ENCODE data around the gene MTHFD1L. TPM values are rescaled to one million over a fixed set of nuclear protein-coding genes. Genes with fewer than 3 reads are reported as not detected.
"Not testable (repeated sequence)": the region's sequence is repeated elsewhere in the genome, so short reads cannot be mapped to it uniquely, and the experiment has no call there.

The MTHFD1L gene
- total RNA-seq, result 100 to 1,000 TPM; 155 to 158 TPM

DNA sequence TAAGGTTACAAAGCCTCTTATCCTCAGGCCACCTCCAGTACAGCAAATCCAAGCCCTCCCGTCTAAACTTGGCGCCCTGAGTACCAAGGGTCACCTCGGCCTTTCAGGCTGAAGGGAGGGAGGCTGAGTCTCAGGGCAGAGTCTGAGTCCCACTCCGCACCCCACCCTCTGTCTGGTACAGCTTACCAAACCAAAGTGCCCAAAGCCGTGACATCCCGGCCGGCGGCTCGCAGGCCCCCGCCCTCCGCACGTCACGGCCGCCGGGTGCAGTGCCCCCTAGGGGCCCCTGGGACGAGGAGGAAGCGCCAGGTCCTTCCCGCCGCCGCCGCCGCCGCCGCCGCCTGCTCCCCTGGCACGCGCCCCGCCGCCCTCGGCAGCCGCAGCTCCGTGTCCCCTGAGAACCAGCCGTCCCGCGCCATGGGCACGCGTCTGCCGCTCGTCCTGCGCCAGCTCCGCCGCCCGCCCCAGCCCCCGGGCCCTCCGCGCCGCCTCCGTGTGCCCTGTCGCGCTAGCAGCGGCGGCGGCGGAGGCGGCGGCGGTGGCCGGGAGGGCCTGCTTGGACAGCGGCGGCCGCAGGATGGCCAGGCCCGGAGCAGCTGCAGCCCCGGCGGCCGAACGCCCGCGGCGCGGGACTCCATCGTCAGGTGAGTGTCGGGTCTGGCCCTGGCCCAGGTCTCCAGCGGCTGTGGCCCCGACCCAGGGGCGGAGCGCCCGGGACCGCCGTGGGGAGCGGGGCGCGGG is at the start of gene MTHFD1L:
TSS of gene MTHFD1L (plus strand) at position 297 of the 741 bp plus-strand sequence. CDS start at position 418, 121 bp downstream.
- intact Hi-C loops (cut with micrococcal nuclease), result no loop called here
- POLR2A ChIA-PET, result interaction anchor here (0.6 to 1.7 kb wide), 8 partner anchors 9 to 1036 kb away, joined by 3 to 5 read pairs (median 3); no protein-coding TSS in a partner anchor
- H3K27me3 Mint-ChIP-seq, result peaks cover 17% of the 10 kb centered on the region
- ATAC-seq (peak; percentile 81), DNase-seq (peak; percentile 81)
- peak within 1 kb of the TSS; percentile 94 for H3K27ac Mint-ChIP-seq
- H3K36me3 Mint-ChIP-seq (ENCODE audit: low read depth), result peaks cover 16% of the 10 kb centered on the region
- CTCF ChIA-PET, result interaction anchor here (0.7 to 2.6 kb wide), 7 partner anchors 10 to 469 kb away, joined by 3 to 16 read pairs (median 3); no protein-coding TSS in a partner anchor
- peak within 1 kb of the TSS; percentile 80 for H3K4me3 Mint-ChIP-seq
- TF ChIP-seq, protein P1, sequence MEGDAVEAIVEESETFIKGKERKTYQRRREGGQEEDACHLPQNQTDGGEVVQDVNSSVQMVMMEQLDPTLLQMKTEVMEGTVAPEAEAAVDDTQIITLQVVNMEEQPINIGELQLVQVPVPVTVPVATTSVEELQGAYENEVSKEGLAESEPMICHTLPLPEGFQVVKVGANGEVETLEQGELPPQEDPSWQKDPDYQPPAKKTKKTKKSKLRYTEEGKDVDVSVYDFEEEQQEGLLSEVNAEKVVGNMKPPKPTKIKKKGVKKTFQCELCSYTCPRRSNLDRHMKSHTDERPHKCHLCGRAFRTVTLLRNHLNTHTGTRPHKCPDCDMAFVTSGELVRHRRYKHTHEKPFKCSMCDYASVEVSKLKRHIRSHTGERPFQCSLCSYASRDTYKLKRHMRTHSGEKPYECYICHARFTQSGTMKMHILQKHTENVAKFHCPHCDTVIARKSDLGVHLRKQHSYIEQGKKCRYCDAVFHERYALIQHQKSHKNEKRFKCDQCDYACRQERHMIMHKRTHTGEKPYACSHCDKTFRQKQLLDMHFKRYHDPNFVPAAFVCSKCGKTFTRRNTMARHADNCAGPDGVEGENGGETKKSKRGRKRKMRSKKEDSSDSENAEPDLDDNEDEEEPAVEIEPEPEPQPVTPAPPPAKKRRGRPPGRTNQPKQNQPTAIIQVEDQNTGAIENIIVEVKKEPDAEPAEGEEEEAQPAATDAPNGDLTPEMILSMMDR (IDR thresholded peaks at IDR 0.05), result peak; percentile 52
- H3K4me1 Mint-ChIP-seq (ENCODE audit: low read depth), result peaks cover 31% of the 10 kb centered on the region
- H3K9me3 Mint-ChIP-seq, result no peaks in the 10 kb centered on the region

DNA sequence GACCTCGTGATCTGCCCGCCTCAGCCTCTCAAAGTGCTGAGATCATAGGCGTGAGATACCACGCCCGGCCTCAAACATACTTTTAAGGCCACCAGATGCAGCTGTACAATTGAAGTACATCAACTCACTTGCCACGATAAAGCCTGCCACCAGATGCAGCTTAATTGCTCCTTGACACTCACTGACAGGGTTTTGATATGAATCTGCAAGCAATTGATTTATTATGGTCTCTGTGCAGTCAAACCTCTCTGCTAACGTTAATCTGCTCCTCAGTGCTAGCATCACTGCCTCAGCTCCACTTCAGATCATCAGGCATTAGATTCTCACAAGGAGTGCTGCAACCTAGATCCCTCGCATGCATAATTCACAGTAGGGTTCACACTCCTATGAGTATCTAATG is 48.9 kb upstream of the MTHFD1L start:
- H3K4me1 Mint-ChIP-seq (ENCODE audit: low read depth), result peaks cover 25% of the 10 kb centered on the region
- ATAC-seq; H3K4me3 Mint-ChIP-seq; H3K27me3 Mint-ChIP-seq; H3K9me3 Mint-ChIP-seq; H3K36me3 Mint-ChIP-seq (ENCODE audit: low read depth); H3K27ac Mint-ChIP-seq; DNase-seq; POLR2A ChIA-PET: not testable (repeated sequence)
- CTCF ChIA-PET, result interaction anchor here (0.6 to 6.1 kb wide), 21 partner anchors 10 to 749 kb away, joined by 3 to 105 read pairs (median 7); partner anchors contain the start of genes MTHFD1L and ULBP3
- intact Hi-C loops (cut with micrococcal nuclease), result loop anchor here (10.0 kb wide), 1 partner anchor 302 kb away; no protein-coding TSS in a partner anchor

DNA sequence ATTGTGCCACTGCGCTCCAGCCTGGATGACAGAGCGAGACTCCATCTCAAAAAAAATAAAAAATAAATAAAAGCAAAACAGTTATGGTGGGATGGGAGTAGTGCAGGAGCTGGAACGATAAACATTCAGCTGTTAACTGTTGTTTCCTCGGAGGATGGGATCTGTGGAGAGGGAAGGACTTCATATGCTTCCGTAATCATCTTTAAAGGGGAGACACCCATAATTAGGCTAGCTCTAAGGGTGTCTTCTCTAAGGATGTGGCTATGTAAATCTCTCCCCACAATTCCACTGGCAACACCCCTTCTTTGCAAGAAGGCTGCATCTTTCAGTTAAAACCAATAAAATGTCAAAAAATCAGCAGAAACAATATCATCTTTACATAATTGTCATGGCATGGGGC is 42.6 kb upstream of the MTHFD1L start:
- no peaks in the 10 kb centered on the region for H3K36me3 Mint-ChIP-seq (ENCODE audit: low read depth)
- CTCF ChIA-PET, result interaction anchor here (1.6 kb wide), 1 partner anchor 405 kb away, joined by 5 read pairs; no protein-coding TSS in a partner anchor
- TF ChIP-seq, protein P1 (IDR thresholded peaks at IDR 0.05), result no peak
- no peak overlapping the region for H3K27ac Mint-ChIP-seq
- no peak for ATAC-seq
- no peak overlapping the region for H3K4me3 Mint-ChIP-seq
- DNase-seq, result no peak
- POLR2A ChIA-PET, result no interaction called here
- no peaks in the 10 kb centered on the region for H3K4me1 Mint-ChIP-seq (ENCODE audit: low read depth)
- H3K27me3 Mint-ChIP-seq, result no peaks in the 10 kb centered on the region
- intact Hi-C loops (cut with micrococcal nuclease), result no loop called here
- H3K9me3 Mint-ChIP-seq, result no peaks in the 10 kb centered on the region

DNA sequence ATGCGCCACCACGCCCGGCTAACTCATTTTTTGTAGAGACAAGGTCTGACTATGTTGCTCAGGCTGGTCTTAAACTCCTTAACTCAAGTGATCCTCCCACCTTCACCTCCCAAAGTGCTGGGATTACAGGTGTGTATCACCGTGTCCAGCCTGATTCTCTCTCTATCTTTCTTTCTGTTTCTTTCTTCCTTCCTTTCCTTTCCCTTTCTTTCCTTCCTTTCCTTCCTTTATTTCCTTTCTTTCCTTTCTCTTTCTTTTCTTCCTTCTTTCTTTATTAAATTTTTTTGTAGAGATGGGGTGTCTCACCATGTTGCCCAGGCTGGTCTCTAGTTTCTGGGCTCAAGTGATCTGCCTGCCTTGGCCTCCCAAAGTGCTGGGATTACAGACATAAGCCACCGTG is 38.7 kb upstream of the MTHFD1L start:
- H3K36me3 Mint-ChIP-seq (ENCODE audit: low read depth), result no peaks in the 10 kb centered on the region
- no peak overlapping the region for H3K4me3 Mint-ChIP-seq
- CTCF ChIA-PET, result interaction anchor here (1.3 to 1.7 kb wide), 2 partner anchors 10 to 12 kb away, joined by 4 to 5 read pairs; no protein-coding TSS in a partner anchor
- no peaks in the 10 kb centered on the region for H3K27me3 Mint-ChIP-seq
- H3K9me3 Mint-ChIP-seq, result no peaks in the 10 kb centered on the region
- intact Hi-C loops (cut with micrococcal nuclease), result no loop called here
- DNase-seq, result no peak
- no peak overlapping the region for H3K27ac Mint-ChIP-seq
- no peak for ATAC-seq
- POLR2A ChIA-PET, result no interaction called here
- TF ChIP-seq, protein P1 (IDR thresholded peaks at IDR 0.05), result no peak
- H3K4me1 Mint-ChIP-seq (ENCODE audit: low read depth), result no peaks in the 10 kb centered on the region

DNA sequence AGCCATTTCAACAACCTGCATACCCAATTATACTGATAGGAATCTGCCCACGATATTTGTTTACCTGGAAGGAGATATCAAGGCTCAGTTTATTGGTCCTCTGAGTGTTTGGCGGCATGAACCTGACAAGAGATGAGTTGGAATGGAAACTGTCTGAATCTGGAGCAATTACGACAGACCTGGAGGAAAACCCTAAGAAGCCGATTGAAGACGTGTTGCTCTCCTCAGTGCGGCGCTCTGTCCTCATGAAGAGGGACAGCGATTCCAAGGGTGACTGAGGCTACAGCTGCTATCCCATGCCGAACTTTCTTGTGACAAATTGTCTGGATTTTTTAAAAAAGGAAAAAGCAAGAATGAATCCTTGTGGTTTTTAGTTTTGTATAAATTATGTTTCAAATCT is 37.4 kb upstream of the MTHFD1L start:
- H3K36me3 Mint-ChIP-seq (ENCODE audit: low read depth); DNase-seq; H3K9me3 Mint-ChIP-seq; intact Hi-C loops (cut with micrococcal nuclease); ATAC-seq; POLR2A ChIA-PET; H3K4me1 Mint-ChIP-seq (ENCODE audit: low read depth); H3K4me3 Mint-ChIP-seq; CTCF ChIA-PET; H3K27me3 Mint-ChIP-seq; H3K27ac Mint-ChIP-seq: not testable (repeated sequence)

Measured in activated CD8-positive, alpha-beta T cell treated with anti-CD3 and anti-CD28 coated beads for 36 hours (primary cell).